ENCODE data around the gene SLC7A7.

DNA sequence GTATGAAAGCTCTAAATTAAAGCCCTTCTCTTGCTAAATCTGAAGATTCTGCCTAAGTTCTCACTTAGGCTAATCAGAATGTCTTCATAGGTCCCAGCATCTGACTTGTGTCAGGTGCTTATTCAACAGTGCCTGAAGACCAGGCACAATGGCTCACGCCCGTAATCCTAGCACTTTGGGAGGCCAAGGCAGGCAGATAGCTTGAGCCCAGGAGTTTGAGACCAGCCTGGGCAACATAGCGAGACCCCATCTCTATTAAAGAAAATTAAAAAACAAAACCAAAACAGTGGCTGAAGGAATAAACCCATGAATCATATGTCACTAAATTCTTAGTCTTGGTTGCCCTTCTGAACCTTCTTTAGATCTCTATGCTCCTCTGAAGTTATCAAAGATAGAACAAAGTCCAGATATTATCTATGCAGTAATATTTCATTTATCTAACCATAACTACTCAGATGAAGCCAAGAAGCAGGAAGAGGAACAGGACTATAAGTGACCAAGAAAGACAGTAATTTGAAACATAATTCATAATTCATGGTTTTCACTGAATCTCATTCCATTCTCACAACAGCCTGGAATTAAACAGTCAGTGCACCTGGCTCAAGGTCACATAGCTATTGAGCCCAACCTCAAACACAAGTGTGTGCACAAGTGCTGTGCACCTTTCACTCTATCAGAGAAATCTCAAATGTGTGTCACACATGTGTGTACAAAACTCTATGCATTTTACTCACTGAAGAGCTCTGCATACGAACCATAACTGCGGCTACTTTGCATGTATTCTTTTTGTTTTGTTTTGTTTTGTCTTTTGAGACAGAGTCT lies 6.6 kb downstream of the SLC7A7 start:
- TF ChIP-seq GATA2 (IDR thresholded peaks at IDR 0.05; ENCODE audit: low read depth, low read length) (no peak), GATA3 (IDR thresholded peaks at IDR 0.05; ENCODE audit: low read depth, low read length) (no peak)
